Limb (tissue), 2 donors: ENCODE measurements around the gene OSM.

Experiments used
- DNase-seq, 2 donors: peaks; one replicate each; pipeline ENCODE4 v3.0.0-alpha.2; 2016; ENCODE audit errors: extremely low spot score in 2 of 2

OSM gene

DNA sequence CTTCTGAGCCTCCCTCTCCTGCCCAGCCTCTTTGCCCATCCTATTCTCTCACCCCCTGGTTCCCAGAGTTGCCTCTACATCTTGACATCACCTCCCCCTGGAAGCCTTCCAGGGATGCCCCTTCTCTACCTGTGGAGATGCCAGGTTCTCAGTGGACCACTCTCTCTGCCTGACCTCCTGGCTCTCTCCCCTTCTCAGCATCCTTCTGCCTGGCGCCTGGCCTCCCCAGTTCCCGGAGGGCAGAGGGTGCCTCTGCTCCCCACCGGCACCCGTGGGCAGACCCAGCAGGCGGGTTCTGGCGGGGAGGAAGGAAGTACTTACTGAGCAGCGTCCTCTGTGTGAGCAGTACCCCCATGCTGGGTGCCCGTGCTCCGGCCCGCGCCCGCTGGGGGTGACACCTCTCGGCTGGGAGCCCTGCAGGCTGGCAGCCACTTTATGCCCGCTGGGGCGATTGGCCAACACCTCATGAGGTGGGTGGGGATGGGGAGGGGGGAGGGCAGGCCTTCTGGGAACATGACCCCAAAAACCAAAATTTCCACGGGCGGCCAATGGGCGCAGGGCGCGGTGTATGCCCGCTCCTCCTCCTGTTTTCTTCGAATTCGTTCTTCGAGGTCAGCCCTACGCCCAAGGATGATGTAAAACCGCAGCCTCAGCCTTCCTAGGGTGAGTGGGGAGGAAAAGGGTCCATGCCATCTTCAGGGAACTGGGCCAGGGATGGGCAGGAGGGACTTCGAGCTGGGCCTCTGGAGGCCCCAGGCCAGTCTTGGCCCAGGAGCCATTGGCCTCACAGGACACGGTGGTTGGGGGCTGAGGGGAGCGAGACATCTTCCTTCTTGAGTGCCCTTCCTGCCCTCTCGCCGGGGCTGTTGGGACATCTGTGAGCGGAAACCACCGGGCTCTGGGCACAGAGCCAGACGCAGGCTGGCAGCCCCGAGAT lies at the start of gene OSM:
OSM (minus strand) TSS at position 407 of the 937 bp plus-strand sequence; CDS start at position 355, 52 bp downstream.
- no peak for DNase-seq

DNA sequence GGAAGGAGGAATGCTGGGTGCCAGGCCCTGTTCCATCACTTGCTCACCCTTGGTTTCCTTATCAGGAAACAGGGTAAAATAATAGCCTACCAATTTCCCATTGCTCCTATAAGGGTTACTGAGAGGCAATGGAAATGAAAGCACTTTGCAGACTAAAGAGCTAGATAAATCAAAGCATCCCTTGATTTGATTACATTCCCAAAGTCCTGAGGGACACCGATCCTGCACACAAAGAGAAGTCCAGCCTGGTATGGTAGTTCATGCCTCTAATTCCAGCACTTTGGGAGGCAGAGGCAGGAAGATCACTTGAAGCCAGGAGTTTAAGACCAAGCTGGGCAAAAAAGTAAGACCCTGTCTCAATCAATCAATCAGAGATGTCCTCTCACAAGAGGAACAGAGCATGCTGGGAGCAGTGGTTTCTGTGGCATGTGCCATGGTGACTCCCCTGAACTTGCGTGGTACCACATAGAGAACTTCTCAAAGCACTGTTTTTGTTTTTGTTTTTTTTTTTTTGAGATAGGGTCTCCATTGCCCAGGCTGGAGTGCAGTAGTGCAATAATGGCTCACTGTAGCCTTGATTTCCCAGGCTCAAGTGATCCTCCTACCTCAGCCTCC lies 49.4 kb upstream of the OSM start:
- no peak for DNase-seq

DNA sequence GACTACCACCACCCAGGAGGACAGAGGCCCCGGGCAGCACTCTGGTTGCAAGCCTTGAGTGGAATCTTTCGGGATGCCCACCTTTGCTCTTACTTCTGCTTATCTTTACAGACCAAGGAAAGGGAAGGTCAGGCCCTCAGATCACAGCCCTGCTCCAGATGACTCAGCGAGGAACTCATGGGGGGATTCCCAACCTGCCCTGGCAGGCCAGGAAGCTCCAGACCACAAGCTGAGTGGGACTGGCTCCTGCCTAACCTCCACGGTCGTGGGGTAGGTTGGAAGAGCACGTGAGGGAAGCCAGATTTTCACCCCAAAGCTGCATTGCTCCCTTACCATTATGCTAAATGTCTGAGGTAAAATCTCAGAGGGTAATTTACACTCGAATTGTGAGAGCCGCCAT lies 48.3 kb upstream of the OSM start:
- DNase-seq: no peak

DNA sequence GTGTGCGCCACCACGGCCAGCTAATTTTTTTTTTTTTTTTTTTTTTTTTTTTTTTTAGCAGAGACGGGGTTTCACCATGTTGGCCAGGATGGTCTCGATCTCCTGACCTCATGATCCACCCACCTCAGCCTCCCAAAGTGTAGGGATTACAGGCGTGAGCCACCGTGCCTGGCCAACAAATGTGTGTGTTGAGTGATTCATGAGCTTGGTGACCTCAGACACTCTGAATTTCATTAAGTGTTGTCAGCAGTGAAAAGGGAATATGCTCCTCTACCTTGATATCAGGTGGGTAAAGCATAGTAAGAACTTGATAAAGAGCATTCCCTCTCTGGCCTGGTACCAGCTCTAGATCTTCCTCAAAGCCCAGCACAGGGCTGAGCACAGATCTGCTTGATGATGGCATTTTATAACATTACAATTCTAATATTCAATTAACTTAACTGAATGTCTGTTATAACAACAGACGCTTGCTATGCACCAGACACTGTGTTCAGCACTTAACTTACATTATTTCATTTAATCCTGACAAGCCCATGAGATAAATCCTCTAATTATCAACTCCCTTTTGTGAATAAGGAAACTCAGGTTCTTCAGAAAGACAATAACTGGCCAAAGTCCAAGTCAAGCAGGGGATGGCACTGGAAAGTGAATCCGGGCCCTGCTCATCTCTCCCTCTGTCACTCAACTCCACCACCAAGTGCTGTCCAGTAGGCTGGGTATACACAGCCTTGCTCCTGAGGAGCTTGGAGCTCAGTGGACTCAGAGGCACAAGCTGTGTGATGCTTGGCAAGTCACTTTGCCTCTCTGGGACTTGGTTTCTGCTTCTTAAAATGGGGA lies 47.1 kb upstream of the OSM start:
- no peak for DNase-seq

DNA sequence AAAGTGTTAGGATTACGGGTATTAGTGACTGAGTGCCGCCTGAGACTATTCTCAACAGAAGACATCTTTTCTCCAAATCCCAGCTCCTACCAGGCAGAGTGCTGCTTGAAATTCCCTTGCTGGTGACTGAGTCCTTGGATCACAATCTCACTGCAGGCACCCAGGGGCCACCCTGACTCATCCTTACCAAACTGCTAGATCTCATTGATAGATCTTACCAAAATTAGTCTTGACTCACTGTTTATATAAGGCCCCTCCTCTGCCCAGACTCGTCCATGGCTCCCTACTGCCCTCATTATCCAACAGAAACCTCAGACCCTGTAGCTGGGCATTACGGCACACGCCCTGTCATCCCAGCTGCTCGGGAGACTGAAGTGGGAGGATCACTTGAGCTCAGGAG lies 45.4 kb upstream of the OSM start:
- DNase-seq: no peak

DNA sequence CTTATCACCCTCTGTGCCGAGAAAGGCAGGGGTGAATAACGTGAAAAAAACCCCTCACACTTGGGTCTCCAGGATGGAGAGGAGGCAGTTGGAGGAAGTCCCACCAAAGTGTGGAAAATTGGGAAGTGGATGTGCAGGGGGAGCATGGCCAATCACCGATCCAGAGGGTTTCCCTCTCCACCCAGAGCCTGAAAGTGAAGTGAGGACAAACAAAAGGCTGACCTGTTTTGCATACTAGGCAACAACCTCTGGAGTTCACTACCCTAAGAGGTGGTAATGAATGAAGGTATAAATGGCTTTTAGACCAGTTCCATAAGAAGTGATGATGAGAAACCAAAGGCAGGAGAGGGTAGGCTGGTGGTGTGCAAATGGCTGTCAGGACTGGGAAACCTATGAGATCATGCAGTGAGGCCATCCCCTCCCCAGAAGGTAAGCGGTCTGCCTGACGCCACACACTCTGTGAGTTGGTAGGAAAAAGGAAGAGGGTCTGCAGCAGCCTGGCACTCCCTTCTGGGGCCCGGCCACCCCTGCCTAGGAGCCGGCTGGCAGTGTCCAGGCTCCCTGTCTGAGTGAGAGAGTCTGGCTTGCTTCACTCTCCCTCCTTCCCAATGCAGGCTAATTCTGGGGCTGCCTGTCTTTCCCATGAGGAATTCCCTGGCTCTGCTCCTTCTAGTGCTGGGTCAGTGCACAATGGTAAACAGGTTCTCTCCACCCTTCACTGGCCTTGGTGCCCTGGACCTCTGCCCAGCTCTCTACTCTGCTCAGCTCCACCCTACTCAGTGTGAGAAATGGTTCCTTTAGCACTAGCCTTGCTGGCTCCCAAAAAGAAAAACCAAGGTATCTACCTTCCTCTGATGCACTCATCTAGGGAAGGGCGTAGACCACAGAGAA lies 44.5 kb upstream of the OSM start:
- no peak for DNase-seq

DNA sequence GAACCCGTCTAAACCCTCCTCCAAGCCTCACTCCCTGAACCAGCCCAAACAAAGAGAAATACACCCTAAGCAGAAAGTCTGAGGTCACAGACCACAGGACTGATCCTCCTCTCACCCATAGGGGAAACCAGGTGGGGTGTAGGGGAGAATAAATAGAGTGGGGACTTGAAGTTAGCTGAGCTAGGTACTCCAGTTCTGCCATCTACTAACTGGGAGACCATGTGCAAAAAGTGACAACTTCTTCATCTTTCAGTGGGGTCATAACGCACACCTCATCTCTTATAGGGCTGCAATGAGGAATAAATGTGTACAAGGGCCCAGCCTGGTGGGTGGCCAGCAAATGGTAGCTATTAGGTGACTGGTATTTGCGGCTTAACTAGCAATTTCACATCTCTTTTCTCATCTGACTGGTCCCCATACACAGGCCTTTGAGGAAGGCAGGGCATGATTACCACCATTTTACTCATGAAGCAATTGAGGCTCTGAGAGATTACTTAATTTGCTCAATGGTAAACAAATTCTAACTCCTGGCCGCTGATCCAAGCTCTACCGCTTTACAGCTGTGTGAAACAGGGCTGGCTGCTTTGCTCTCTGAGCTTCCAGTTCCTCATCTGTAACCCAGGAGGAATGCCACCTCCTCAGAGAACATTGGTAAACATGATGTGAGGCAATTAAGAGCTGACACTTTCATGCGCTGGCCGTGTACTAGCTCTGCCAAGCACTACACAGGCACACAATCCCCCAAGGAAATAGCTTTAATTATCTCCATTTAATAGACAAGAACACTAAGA lies 43.5 kb upstream of the OSM start:
- no peak for DNase-seq

DNA sequence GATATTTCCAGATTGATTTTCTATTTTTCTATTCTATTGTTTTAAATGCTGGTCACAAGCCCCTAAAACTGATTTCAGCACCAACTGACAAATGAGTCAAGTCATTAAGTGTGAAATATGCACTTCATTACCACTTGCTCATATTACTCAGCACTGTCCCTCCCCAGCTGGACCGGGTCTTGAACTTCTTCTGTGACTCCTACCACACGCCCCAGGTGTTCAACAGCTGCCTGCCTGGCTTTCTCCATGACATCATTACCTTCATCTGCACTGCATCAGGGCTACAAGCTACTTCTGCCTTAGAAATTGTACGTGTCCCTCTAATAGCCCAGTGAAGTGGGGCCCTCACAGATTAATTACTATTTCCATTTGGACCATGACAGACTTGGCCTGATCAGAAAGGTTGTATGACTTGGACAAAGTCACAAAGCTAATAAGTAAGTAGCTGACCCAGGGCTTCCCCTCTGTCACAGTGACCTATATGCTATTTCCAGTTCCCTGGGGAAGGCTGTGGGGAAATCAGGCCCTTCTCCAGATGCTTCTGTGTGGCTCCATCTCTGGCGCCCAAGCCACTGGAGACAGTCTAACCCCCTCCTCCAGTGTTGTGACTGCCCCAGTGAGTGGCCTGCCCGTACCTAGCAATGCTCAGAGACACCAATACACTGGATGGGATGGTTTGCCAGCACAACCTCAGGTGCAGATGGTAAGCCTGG lies 42.0 kb upstream of the OSM start:
- DNase-seq: no peak

DNA sequence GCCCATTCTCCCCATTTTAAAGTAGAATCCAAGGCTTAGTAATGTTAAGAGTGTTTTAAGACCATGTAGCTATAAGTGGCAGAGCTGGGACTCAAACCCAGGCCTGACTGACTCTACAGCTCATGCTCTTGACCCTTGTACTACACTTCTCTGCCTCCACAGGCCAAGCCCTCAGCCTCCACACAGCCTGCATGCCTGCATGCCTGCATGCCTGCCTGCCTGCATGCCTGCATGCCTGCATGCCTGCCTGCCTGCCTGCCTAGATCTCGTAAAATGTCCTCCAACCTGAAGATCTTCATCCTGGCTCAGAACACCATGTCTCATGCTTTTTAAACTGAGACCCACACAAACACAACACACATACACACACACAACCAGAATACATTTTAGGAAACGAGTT lies 41.4 kb upstream of the OSM start:
- no peak for DNase-seq

DNA sequence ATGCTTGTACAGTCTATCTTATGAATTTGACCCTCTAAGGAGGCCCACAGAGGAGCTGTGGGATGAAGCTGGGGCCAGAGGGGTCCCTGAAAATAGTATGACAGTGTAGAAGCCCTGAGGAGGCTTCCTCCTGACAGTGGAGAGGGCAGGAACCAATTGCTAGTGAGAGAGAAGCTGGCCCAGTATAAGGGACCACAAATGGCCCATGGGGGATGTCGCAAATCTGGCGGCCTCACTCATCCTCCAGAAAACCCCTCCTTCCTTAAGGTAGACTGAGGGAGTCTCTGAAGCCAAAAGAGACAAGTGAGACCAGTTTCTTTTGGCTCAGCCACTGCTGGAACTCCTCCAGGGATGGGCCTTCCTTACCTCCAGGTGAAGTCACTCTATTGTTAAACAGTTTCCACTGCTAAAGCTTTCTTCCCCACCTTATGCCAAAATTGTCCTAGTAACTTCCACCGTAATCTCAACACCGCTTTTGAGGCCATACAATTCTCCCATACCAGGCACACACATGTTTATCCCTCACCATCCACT lies 40.5 kb upstream of the OSM start:
- no peak for DNase-seq

DNA sequence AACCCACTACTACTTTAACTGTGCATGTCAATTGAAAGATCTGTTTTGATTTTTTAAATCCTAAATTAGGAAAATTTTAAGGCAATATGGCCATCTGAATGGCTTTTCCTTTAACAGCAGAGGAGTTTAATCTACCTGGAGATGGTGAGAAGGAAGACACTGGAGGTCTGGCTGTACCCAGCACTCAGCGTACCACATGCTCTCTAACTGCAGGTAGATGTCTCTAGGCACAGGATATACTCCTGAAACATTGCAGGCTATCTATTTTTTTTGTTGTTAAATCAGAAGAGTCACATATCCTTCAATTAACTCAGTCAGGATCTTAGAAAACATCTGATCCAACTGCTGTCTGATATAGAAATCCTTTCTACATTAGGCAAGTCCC lies 40.0 kb upstream of the OSM start:
- no peak for DNase-seq

DNA sequence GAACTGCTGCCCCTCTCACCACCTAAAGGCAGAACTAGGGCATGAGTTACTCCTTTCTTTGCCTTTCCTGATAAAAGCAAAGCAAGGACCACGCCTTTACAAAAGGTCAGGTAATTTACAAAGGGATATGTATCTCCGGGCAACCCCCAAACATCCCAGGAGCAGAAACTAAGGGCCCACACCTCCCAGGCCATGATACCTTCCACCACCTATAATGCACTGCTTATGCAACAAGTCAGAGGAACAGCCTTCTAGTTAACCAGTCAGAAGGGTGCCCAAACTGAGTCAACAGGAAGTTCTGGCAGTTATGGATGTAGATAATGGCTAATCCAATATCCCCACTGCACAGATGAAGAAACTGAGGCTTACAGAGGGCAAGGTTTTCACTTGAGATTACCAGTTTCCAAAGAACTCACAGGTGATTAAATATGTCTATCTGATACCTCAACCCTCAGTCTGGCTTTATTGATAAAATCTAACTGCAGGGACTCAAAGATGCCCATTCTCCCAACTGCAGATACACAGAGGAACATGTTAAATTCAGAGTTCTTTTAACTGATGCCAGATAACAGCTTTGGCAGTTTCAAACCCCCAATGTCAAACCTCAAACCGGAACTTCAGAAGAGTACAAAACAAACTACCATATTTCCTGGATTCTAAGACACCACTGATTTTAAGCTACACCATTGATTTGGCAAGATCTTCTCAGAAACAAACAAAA lies 39.4 kb upstream of the OSM start:
- DNase-seq: no peak

DNA sequence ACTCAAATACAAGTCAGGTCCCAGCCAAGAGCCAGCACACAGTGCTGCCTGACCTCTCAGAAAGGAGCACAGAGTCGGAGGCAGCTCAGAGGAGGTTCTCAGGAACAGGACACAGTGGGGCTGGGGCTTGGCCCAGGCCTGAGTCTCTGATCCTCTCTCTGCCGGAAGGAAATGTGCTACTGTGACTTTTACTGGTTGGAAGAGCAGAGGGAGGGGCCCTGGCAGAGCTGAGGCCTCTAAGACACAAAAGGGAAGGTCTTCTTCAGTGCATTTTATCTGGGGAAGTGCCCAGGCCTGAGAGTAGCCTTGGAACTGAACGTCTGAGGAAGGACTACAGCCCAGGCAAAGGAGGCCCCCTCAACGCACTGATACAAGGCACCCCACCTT lies 38.9 kb upstream of the OSM start:
- no peak for DNase-seq

DNA sequence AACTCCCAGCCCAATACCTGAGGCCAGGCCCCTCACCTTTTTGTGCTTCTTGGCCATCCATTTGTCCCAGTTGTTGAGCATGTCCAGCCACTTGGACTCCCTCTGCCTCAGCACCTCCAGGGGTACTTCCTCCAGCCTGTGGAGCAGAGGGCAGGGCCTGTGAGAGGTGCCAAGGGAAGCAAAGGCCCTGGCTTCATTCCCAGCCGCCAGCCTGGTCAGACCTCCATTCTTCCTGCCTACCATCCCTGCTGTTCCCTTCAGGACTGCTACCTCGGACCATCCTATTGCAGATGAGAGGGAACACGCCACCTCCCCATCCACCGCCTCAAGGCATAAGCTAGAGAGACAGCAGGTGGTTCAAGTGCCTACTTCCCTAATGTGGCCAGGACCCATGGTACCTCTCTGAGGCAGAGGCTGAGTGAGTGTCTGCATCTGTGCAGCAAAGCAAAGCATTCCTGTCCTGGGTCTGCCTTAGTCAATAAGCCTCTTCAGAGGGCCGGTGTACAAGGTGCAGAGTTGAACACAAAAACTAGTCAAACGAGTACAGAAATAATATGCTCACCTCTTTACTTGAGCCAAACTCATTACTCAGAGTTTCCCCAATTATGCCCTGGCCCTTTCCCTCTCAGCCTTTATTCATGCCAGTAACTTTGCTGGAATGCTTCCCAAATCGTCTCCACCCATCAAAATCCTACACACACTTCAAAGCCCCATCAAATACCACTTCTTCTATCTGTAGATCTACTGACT lies 38.0 kb upstream of the OSM start:
- no peak for DNase-seq

DNA sequence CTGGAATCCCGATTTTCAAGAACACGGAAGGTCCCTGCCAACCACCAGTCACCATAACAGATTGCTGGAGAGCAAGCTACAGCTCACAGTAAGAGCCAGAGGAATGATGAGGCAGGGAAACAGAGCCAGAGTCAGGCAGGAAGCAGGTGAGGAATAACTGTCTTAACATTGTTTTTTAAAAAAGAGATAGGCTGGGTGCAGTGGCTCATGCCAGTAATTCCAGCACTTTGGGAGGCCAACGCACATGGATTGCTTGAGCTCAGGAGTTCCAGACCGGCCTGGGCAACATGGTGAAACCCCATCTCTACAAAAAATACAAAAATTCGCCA lies 36.1 kb upstream of the OSM start:
- no peak for DNase-seq

DNA sequence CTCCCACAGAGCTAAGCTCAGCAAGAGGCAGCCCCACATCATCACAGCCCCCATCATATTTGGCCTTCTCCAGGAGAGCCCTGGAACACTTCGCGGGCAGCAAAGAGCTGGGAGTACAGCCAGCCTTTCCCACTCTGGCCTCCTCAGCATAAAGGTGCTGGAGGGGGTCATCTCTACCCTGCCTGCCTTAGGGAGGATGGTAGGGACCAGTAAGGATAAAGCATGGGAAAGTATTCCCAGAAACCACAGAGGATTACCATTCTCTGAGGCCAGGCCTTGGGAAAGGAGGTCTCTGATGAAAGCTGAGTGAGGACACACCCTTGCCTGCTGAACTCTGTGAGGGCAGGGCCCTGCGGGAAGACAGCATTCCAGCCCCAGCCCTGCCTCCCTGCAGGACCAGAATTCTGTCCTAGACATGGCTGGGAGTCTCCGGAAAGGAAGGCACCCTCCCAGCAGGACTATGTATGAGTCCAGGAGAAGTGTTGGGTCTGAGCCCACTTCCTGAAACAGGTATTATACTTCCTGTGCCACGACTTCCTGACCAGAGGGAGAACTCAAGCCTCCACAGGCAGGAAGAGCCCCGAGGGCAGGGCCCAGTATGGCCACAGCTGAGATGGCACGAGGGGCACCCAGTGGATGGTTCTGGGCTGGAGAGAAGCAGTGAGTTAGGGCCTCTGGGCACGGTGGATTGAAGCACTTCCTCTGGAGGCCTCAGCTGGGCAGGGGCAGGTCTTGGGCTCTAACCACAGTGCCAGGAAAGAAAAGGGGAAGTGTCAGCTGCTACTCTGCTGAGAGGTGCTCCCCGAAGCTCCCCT lies 35.6 kb upstream of the OSM start:
- DNase-seq: no peak

DNA sequence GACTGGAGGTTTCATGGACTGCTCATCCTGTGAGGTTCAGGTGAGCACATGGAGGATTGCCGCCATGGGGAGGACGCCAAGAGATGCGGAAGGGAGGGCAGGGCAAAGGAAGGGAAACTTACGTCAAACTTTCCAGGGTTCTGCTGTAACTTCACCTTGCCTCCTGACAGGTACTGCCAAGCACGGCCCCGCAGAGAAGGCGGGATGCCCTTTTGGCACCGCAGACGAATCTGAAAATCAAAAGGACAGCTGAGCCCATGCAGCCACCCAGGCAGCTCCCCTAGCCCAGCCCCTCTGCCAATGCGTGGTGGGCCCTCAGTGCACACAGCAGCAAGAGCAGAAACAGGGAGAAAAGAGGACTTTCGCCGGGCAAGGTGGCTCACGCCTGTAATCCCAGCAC lies 32.7 kb upstream of the OSM start:
- DNase-seq: no peak
